Measurements from ENCODE around the gene UNC13B.
"Not testable (repeated sequence)": the region's sequence is repeated elsewhere in the genome, so short reads cannot be mapped to it uniquely, and the experiment has no call there.

The UNC13B gene

GRCh38 chr9:35395706-35396101 is 233.9 kb downstream of the UNC13B start:
- no peak for DNase-seq

- DNase-seq, result no peak
Observed at GRCh38 chr9:35396560-35397215, 234.9 kb downstream of the UNC13B start.

DNA sequence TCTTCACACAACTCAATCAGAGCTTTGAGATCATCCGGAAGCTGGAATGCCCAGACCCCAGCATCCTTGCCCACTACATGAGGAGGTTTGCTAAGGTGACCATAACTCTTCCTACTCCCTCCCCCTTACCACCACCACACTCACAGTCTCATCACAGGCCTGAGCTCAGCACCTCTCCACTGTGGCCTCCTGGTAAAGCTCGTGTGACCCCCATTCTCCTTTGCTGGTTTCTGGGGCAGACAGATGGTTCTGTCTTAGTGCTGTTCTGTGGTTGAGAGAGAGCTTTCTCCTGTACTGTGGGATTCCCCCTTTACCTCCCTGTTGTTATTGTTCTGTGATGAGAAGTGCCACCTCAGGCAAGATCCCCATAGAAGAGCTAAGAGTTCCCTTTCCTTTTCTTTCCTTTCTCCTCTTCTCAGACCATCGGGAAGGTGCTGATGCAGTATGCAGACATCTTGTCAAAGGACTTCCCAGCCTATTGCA is 235.4 kb downstream of the UNC13B start:
- DNase-seq, result no peak

DNA sequence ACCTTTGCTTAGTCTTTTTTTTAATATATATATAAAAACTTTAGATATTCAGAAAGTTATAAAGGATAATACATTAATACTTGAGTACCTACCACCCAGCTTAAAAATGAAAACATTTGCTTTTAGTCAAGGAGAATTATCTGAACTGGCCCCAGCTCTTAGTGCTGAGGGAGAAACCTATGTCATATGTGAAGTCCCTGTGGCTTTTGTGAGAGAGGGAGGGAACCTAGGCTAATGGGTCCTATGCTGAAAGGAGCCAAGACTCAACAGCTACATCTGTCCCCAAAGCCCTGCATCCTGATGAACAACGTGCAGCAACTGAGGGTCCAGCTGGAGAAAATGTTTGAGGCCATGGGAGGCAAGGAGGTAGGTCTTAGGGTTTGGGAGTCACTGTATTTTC is 236.1 kb downstream of the UNC13B start:
- DNase-seq, result no peak

GRCh38 chr9:35398651-35399335 is 237.0 kb downstream of the UNC13B start:
- no peak for DNase-seq

GRCh38 chr9:35404865-35405264 is 243.1 kb downstream of the UNC13B start:
- DNase-seq, result no peak

- DNase-seq, result no peak
Observed at GRCh38 chr9:35406183-35406959, 244.6 kb downstream of the UNC13B start.

DNA sequence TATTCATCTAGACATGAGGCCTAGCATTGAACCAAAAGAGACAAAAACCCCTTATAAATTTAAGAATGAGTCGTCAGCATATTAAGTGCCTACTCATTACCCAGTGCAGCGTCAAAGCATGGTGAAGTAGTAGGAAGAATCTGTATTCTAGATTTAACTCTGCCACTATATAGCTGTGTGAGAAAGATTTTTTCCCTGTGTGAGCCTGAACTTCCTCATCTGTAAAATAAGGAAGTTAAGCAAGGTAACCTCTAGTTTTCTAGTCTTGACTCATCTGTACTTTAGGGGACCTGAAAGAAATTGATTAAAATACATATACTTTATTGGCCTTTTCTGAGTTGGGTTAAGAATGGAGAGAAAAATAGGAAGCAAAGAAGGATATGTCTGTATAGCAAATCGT is 246.0 kb downstream of the UNC13B start:
- DNase-seq, result no peak

DNA sequence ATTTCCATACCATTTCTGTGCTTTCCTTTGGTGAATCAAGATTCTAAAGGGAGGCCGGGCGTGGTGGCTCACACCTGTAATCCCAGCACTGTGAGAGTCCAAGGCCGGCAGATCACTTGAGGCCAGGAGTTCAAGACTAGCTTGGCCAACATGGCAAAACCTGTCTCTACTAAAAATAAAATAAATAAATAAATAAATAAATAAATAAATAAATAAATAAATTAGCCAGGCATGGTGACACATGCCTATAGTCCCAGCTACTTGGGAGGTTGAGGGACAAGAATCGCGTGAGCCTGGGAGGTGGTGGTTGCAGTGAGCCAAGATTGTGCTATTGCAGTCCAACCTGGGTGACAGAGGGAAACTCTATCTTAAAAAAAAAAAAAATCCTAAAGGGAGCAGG is 247.6 kb downstream of the UNC13B start:
- DNase-seq, result not testable (repeated sequence)

- DNase-seq, result no peak
Observed at GRCh38 chr9:35414889-35415288, 253.1 kb downstream of the UNC13B start.

DNA sequence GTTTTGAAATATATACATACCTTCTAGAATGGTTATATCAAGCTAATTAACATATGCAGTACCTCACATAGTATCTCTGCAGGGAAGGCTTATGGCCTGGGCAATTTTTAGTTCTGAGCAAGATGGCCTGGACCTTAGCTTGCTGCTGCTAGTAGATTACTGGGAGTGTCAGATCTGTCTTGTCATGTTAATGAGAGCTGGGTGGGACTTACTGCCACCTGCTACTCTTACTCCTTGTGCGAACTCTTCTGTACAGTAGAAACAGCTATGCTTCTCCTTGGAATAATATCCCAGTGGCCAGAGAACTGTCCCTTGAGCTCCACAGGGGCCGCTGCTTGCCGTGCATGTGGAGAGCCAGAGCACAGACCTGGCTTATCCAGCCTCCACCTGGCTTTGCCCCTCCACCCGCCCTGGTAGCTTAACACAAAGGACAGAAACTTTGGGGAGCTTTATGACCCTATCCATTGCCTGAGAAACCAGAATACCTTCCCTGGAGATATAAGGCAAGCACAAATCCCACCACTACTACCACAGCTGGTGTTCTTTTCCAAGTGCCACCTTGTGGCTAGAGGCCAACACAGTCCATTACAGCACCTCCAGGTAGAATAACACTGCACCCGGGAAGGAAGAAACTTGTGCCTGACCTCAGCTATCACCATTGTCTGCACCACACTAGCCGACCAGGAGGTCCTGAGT is 253.7 kb downstream of the UNC13B start:
- no peak for DNase-seq

- DNase-seq, result no peak
Observed at GRCh38 chr9:35416098-35416427, 254.3 kb downstream of the UNC13B start.

- no peak for DNase-seq
Observed at GRCh38 chr9:35422346-35422745, 260.5 kb downstream of the UNC13B start.

GRCh38 chr9:35422753-35423152 is 260.9 kb downstream of the UNC13B start:
- no peak for DNase-seq

GRCh38 chr9:35423499-35423898 is 261.7 kb downstream of the UNC13B start:
- no peak for DNase-seq

- no peak for DNase-seq
Observed at GRCh38 chr9:35424356-35425352, 262.8 kb downstream of the UNC13B start.

- no peak for DNase-seq
Observed at GRCh38 chr9:35426627-35427026, 264.8 kb downstream of the UNC13B start.

DNA sequence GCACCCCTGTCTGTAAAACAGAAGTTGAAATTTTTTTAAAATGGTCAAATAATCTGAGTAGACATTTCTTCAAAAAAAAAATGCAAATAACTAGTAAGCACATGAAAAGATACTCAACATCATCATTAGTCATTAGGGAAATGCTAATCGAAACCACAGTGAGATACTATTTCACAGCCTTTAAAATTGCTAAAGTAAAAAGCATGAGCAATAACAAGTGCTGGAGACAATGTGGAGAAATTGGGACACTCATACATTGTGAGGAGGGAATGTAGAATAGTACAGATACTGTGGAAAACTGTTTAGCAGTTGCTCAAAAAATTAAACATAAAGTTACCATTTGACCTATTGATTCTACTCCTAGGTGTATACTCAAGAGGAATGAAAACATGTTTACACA is 269.7 kb downstream of the UNC13B start:
- no peak for DNase-seq

DNA sequence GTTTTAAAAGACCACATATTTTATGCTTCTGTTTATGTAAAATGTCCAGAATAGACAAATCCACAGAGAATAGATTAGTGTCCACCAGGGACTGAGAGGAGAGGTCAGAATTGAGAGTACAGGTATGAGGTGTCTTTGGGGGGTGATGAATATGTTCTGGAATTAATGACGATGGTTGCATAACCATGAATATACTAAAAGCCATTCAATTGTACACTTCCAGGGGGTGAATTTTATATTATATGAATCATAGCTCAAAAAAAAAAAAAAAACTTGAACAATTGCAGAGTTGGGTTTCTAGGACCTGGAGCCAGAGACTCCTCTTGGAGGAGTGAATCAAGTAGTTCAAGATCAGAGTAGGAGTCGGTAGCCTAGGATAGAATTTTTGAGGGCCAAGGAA is 270.3 kb downstream of the UNC13B start:
- DNase-seq, result no peak

DNA sequence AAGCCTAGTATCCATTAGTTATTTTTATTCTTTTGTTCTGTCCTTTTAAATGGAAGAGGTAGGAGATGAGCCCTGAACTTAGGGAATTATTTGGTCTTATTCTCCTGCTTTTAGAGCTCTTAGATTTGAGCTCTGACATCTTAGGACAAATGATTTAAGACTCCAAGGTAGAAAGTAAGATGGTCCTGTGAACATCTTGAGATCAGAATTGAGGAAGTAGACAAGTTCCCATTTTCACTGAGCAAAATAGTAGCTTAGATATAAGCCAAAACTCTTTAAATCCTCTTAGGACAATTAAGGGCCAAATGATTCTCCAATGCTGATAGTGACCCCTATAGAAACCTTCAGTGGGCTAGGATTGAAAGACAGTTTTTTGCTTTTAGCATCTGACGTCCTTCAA is 275.1 kb downstream of the UNC13B start:
- DNase-seq, result no peak

GRCh38 chr9:35446012-35446411 is 284.2 kb downstream of the UNC13B start:
- DNase-seq, result no peak

- no peak for DNase-seq
Observed at GRCh38 chr9:35448496-35448895, 286.7 kb downstream of the UNC13B start.
